NCI-H187 treated with DMSO at 0.1 percent for 48 hours (cell line): ENCODE data around the gene TMEM108.

Source experiments
- DNase-seq: peaks from one replicate; lab custom pipeline; 2025; lab: John Stamatoyannopoulos, UW

Gene TMEM108

DNA sequence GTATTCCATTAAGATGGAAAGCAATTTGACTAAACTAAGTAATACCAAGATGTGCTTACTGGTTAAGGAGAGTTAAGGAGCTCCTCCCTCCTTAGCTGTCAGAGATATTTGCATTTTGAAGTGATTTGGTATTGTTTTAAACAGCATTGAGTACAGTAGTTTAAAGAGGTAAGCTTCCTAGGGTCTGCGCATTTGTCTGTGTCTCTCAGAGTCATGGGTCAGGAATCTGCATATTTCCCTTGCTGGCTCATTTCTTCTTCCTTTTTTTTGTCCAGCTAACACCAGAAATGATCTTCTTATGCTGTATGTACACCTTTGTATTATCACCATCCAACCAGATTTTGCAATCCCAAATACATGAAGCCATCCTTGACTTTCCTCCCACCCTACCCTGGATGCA lies 198.7 kb downstream of the TMEM108 start:
- no peak for DNase-seq

DNA sequence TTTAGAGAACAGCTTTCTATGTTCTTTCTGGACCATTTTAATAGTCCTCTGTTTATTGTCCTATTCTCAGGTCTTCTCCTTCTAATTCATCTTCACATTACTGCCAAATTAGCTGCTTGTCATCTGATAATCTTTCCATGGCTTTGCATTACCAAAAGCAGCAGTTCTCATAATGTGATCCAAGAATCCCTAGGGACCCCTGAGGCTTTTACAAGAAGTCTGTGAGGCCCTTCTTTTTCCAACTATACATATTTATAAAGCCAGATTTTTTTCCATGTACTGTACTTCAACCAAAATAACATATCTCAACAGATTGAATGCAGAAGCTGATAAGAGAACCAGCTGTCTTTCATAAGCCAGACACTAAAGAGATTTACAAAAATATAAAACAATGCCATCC lies 199.2 kb downstream of the TMEM108 start:
- no peak for DNase-seq

- DNase-seq, result no peak
These were observed 199.8 kb downstream of the TMEM108 start for GRCh38 chr3:133238015-133238414.

DNA sequence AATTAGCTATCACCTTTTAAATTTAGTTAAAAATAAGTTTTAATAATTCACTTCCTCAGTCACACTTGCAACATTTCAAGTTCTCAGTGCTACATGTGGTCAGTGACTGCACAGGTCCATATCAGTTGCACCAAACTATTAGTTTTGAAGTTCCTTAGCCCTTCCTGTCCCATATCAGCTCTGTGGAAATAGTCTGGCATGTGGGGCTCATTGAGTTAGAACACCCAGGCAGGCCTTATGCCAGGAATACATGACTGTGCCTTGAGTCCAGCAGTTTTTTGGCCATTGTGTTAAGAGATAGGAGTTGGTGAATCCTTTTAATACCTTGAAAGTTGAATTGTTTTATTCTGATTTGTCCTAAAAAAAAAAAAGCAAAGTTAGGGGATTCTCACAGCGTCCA lies 207.9 kb downstream of the TMEM108 start:
- DNase-seq, result no peak

- DNase-seq, result no peak
These were observed 208.6 kb downstream of the TMEM108 start for GRCh38 chr3:133246773-133247172.

GRCh38 chr3:133248389-133248788 lies 210.2 kb downstream of the TMEM108 start:
- DNase-seq, result no peak

- no peak for DNase-seq
These were observed 211.3 kb downstream of the TMEM108 start for GRCh38 chr3:133249490-133249889.

DNA sequence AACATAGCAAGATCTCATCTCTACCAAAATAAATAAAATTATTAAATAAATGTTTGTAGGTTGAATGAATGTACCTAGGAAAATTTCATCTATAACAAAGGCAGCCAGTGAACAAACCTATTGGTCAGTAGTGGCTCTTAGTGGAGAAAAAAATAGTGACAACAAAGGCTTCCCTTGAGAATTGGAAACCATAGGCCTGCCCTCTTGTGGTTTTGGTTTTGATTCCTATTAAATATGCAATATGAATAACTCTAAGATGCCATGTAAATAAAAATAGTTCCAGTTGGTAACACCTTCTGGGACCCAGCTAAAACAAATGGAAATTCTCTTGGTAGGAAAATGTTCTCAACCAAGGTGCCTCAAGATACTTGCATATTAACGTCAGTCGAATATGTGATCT lies 216.0 kb downstream of the TMEM108 start:
- DNase-seq, result no peak

DNA sequence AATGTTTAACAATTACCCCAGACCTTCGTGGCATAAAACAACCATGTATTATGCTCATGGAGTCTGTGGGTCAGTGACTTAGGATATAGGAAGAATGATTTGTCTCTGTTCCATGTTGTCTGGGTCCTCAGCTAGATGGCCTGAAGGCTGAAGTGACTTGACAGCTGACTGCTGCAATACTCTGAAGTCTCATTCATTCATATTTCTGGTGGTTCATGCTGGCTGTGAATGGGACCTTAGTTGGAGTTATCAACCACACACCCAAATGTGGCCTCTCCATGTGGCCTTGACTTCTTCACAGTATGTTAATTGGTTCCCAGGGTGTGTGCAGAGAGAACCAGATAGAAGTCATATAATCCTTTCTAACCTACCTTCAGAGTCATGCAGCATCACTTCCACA lies 216.5 kb downstream of the TMEM108 start:
- DNase-seq, result no peak

DNA sequence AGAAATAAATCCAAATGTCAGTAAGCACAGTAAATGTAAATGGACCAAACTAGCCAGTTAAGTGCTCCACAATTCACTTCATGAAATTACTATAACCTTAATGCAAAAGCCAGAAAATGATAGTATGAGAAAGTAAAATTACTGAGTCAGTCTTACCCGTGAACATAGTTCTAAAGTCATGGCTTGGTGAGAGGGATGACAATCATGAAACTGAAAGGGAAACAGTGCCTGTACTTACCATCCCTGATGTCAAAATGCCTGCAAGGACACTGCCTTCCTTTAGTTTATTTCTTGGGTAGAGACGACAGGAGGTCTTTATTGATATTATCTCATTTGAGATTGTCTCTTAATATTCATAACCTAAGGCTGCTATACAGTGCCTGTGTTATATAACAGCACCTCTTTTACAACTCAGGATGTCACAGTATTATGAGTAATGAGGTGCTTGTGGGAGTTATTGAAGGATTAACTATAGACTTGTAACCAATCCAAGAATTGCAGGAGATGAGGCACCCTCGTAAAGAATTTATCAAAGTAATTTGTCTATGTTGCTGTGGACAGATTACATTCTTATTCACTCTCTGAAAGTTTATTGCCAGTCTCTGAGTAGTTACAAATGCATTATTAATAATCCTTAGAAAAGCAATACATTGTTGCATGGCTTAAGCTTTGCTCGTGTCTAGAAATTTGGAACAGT lies 218.7 kb downstream of the TMEM108 start:
- DNase-seq, result no peak

DNA sequence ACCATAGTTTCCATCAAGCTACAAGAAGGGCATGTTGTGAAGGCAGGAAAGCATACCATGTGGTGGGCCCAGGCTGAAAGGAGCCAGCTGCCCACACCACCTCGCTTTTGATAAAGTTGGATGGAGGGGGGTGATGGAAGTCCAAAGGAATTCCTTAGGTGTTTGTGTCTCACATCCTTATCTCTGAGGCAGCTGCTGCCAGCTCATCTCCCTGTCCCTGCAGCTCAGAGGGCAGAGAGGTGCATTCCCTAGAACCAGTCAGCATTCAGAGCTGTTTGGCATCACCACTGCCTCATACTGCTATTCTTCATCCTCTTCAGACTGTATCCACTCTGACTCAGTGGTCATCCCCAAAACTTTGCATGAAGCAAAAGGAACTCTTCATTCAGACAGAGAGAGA lies 220.2 kb downstream of the TMEM108 start:
- DNase-seq, result no peak

DNA sequence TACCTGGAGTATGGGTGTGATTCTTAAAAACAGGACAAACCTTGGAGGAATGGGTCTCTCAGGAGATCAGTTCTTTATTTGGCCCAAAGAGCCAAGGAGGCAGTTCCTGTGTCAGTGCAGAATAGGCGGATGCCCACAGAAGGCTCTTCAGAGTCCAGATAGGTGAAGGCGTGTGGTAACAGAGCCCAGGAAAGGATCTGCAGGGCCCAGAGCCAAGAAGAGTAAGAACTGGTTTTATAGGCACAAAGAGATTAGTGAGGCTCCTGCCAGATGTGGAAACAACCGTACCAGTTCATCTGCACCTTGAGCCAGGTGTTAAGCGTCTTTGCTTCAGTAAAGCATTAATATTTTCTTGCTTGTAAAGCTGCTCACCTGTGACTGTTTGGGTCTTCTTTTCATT lies 221.6 kb downstream of the TMEM108 start:
- DNase-seq, result no peak

DNA sequence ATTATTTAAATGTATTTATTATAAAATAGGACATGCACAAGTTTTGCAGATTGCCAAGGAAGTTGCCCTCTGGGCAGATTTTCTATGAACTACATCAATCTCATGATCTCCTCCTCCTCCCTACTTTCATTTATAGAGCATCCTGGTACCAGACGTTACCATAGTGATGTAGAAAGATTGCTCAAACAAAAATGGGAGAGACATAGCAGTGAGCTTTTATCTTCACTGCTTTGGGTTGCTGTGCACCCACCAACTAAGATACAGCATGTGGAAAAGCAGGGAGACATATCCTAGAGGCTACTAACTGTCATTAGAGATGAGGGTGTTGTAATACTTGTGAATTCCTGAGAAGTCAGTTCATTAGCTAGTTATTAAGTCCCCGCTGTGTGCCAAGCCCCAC lies 224.1 kb downstream of the TMEM108 start:
- no peak for DNase-seq

DNA sequence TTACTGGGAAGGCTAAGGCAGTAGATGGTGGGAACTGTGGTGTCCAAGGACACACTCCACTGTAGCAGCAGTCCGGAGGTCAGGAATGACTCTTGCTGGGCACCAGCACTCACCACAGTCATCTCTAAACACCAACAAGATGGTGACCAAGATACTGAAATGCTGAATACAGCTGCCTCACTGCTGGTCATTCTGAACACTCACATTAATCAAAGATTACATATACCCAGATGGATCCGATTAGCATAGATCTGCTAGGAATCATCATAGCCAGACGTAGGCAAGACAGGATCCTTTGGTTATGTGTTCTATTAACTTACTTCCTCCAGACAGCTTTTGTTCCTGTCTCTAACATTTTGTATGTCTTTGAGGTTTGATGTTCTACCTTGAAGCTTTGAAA lies 226.7 kb downstream of the TMEM108 start:
- no peak for DNase-seq

- DNase-seq, result no peak
These were observed 230.5 kb downstream of the TMEM108 start for GRCh38 chr3:133268726-133269134.

GRCh38 chr3:133269393-133269792 lies 231.2 kb downstream of the TMEM108 start:
- DNase-seq, result no peak

DNA sequence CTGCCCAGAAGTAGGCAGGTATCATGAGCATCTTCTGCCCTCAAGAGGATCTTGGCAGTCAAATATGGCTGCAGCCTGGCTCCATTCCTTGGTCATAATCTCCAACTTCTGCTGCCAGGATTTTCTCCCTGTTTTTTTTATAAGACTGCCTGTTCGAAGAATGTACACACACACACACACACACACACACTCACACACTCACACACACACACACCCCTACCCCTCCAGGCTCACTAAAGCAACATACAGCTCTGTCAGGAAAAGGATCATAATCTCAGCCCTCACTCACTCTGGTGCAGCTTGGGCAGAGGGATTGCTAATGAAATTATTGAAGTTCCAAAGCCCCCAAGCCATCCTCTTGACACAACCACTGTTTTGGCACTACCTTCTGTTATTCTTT lies 232.4 kb downstream of the TMEM108 start:
- no peak for DNase-seq

- DNase-seq, result no peak
These were observed 232.9 kb downstream of the TMEM108 start for GRCh38 chr3:133271042-133271441.

GRCh38 chr3:133271539-133271938 lies 233.3 kb downstream of the TMEM108 start:
- DNase-seq, result no peak

GRCh38 chr3:133273346-133273745 lies 235.2 kb downstream of the TMEM108 start:
- no peak for DNase-seq

DNA sequence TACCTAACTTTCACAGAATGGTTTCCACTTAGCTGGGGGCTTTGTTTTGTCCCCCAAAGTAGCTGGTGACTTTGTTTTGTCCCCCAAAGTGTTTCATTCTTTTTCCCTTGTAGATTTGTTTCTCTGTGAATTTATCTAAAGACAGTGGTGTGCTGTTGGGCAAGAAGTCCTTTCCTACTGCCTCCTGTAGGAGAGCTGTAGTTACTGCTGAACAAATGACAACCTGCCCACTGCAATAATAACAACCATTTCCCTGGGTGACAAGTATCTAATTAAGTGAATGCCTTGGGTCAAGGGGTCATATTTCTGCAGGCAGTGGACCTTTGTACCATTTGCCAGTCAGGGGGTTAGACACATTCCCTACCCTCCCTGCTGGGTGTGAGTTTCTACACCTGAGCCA lies 236.3 kb downstream of the TMEM108 start:
- no peak for DNase-seq

- DNase-seq, result no peak
These were observed 238.4 kb downstream of the TMEM108 start for GRCh38 chr3:133276594-133276993.

- no peak for DNase-seq
These were observed 239.6 kb downstream of the TMEM108 start for GRCh38 chr3:133277813-133278212.

DNA sequence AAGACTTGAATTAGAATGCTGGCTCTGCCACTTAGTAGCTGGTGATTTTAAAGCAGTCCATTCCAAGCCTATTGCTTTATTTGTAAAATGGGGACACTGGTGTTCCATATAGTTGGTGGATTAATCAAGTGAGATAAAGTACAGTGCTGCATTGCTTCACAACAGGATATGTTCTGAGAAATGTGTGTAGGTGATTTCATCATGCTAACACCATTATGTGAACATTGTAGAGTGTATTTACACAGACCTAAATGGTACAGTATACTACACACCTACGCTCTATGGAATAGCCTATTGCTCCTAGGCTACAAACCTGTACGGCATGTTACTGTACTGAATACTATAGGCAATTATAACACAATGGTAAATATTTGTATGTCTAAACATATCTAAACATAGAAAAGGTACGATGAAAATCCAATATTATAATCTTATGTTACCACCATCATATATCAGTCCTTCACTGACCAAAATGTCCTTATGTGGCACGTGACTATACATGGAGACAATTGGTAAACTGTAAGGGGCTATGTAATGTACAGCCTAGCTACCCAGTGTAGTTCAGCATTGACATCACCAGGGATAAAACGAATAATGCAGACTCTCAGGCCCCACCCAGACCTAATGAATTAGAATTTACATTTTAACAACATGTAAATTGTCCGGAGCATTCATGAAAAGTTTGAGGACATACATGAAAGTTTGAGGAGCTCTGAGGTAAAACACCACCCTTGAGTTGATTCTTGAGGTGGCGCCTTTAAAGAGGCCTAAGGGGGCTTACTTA lies 240.3 kb downstream of the TMEM108 start:
- no peak for DNase-seq
